HG03280 (cell line): ENCODE data around the gene ARHGEF11.

ENCODE experiments used
- ATAC-seq: cut with Tn5 transposase; IDR thresholded peaks from one replicate; pipeline ENCODE4 v1.9.1; 2021; ENCODE audit warnings: mild to moderate bottlenecking, moderate library complexity; ENCODE audit not compliant: unreplicated experiment

ARHGEF11 gene

DNA sequence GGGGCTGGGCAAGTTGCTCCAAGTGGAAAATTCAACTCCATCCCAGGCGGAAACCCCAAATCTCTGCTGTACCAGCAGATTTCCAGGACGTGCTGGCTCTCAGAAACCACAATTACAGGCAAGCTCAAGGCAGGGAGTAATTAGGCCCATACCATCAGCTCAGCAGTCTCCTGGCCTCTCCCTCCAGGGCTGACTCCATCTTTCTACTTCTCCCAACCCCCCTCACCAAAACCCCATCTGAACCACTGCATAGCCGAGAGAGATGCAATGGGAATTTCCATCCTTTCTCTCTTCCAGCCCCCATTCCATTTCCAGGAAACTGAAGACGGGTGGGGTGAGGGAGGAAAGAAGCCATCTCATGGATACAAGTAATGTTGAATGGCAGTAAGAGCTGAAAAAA lies 41.2 kb downstream of the ARHGEF11 start:
- no peak for ATAC-seq

DNA sequence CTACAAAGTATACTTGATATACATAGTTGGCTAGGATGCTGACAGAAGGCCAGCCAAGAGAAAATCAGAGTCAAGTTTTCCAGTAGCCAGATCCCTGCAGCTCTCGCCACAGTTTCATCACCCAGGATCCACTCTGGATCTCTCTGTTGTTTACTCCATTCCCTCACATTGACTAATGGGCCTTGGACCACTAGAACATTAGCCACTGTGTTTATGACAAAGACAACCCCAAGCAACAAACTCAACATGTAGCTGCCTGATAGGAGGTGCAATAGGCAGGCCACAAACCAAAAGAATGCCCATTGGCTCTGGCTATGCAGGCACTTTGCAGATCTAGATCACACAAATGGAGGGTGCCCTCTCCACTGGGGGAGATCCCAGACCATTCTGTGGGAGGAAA lies 44.2 kb downstream of the ARHGEF11 start:
- ATAC-seq = no peak

DNA sequence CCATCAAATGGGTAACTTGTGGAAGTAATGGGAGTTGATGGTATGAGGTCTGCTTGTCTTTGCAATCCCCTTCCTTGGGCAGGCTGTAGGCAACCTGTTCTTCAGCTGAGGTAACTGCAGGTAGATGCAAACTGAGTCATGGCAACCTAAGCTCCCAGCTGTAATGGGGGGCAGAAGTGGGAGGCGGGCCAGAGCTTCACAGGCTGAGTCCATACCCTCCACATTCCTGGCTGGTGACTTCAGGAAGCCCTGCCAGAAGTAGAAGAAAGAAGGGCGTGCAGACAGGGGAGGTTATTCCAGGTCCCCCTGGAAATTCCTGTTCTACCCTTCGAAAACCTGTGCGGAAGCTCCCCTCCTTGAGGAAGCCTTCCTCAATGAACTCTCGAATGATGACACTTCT lies 44.9 kb downstream of the ARHGEF11 start:
- no peak for ATAC-seq

DNA sequence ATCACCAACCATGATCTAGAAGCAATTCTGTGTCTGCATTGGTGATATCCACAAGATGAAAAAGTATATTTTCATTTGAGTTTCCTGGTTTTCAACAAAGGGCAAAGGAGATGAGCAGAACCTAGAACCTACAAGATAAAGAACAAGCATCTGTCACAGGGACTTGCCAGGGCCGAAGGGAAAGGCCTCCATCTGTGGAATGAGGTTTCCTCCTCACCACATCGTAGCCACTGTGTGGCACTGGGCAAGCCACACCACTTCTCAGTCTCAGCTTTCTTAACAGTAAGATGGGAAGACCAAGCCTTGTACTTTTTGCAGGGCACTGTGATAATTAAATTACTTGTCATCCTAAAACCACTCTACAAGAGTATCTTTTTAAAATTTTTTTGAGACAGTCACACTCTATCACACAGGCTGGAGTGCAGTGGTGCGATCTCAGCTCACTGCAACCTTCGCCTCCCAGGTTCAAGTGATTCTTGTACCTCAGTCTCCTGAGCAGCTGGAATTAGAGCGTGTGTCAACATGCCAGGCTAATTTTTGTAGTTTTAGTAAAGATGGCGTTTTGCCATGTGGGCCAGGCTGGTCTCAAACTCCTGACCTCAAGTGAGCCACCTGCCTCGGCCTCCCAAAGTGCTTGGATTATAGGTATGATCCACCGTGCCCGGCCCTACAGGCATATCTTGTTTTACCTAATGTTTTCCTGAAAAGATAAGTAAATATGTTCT lies 45.8 kb downstream of the ARHGEF11 start:
- ATAC-seq = no peak

DNA sequence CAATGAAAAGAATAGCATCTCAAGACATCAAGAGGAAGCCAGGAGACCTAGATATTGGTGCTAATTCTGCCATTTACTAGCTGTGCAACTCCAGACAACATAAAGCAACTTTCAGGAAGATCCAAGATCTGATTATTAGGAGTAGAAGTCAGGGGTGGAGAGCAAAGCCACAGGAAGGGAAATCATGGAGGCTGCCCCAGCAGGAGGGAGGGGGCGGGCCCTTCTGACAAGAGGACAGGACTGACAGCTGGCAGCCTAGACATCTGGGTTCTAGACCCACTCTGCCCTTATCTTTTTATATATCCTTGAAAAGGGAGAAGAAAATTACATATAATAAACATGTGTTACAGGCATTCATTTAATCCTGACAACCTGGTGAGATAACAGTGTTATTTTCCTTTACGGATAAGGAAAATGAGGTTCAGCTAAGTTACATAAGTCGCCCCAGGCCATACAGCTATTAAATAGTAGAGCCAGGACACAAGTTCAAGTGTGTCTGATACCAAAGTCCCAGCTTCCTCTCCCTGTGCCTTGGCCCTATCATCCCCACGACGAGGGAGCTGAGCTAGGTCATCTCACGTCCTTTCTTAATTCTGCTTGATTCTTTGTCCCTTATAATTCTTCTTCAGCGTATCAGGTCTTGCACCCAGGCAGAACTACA lies 46.6 kb downstream of the ARHGEF11 start:
- ATAC-seq = no peak

DNA sequence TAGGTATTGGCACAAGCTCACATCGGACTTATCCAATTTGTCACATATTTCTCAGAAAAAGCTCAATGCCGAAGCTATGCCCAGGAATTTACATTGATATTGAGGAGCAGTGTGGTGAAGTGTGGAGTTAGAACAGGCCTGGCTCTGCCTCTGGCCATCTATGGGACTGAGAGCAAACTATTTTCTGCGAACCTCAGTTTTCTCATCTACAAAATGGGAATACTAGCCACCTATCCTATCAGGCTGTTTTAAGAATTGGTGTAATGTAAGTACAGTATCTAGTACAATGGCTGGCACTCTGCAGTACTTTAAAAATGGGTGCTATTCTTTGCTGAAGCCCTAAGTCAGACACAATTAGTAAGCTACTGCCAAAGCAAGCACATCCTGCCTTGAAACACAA lies 47.2 kb downstream of the ARHGEF11 start:
- no peak for ATAC-seq

DNA sequence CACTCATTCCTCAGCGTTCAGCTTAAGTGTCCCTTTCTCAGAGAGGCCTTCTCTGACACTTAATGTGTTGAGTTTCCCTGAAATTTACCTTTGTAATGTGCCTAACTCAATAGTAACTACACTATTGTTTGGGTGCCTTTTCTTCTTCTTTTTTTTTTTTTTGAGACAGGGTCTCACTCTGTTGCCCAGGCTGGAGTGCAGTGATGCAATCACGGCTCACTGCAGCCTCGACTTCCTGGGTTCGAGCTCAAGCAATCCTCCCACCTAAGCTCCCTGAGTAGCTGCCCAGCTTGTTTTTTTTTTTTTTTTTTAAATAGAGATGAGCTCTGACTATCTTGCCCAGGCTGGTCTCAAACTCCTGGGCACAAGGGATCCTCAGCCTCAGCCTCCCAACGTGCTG lies 50.1 kb downstream of the ARHGEF11 start:
- ATAC-seq = no peak

DNA sequence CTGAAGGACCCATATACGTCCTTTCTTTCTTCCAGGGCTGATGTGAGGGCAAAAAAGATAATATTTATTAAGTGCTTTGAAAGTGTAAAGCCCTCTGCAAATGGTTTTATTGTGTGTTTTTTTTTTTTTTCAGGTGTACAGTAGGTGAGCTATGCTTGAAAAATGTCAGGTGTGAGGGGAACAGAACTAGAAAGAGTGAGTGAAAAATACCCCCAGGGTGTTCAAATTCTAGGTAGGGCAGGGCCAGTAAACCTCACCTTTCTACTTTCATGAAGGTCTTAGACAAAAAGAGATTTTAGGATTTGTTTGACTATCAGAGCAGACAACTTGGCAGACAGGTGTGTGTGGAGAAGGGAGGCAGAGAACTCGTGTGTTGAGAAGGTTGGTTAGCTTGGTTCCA lies 51.3 kb downstream of the ARHGEF11 start:
- no peak for ATAC-seq

DNA sequence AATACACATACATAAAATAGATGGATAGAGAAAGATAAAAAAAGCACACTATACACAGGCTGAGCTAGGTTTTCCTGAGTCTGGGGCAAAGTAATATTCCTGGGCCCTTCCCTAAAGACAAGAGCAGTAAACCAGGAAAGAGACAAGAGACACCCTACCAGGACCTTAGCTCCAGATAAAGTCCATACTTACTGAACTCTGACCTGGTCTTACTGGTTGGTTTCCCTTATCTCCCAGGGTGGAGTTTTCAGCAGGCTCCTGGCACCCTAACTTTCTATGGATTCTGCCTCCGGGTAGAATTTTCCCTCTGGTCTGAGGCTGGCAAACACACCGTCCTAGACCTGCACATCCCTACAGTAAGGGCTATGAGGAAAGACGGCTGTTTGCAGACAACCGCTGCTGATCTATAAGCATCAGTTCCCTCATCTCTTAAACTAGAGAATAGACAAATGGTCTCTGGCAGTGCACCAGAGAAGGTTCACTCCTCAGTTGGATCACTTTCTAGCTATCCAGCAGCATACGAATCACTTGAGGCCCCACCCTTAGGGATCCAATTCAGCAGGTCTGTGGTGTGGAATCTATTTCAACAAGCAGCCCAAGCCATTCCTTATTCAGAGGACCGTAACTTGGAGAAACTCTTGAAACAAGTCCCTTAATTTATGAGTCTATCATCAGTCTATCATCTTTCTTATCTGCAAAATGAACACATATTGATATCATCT lies 52.0 kb downstream of the ARHGEF11 start:
- ATAC-seq = no peak

DNA sequence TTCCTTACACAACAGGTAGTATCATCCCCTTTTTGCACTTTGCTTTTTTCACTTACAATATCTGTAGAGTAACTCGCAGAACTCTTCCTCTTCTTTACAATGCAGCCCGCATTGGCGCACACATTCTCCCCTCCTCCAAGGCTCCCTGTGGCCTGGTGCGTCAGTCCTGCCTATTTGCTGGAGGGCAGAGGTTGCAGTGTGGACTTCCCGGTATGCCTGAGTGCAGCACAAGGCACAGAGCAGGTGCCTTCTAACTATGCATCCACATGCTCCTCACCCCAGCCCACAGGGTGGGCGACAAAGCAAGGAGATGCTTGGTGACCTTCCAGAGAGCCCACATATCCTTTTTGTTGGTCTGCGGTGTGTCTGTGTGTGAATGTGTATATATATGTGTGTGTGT lies 53.3 kb downstream of the ARHGEF11 start:
- ATAC-seq = no peak

DNA sequence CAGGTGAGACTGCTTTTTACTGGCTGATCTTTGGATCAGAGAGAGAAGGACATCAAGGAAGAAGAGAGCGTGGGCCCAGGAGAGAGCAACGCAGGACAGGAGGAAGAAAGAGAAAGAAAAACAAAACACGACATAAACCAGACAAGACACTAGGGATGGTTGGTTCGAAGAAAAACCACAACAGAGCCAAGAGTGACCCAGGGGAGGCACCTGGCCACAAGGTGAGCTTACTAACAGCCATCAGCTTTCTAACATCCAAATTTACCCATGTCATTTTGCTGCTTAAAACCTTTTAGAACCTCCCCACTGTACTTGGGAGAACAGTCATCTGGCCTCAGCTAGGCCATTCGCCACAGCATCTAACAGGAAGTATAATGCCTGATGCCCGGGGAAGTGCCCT lies 57.8 kb downstream of the ARHGEF11 start:
- no peak for ATAC-seq

DNA sequence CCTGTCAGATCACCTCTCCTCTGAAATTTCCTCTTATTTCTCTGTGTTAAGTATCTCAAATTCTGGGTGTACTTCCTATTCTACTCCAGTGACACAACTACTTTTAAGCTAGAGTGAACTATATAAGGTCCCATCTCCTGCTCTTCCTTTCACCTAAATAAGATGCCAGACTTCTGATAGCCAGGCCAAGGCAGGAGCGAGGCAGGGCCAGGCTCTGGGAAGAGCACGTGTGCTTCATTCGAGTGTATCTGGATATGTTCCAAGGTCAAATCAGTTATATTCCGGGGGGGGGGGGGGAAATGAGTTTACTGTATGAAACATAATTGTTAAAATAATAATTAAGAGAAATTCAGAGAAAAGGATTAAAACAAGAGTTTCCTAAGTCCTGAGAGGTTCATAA lies 65.0 kb downstream of the ARHGEF11 start:
- no peak for ATAC-seq

DNA sequence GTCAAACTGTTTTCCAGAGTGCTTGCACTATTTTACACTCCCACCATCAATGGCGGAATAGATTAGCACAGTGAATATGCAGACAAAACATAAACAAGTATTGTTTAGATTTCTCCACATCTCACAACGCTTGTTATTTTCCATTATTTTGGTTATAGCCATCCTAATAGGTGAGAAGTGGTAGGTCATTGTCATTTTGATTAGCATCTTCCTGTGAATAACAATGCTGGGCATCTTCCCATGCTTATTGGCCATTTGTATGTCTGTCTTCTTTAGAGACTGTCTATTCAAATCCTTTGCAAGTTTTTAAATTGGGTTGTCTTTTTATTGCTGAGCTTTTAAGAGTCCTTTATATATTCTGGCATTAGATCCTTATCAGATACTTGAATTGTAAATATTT lies 70.5 kb downstream of the ARHGEF11 start:
- no peak for ATAC-seq

DNA sequence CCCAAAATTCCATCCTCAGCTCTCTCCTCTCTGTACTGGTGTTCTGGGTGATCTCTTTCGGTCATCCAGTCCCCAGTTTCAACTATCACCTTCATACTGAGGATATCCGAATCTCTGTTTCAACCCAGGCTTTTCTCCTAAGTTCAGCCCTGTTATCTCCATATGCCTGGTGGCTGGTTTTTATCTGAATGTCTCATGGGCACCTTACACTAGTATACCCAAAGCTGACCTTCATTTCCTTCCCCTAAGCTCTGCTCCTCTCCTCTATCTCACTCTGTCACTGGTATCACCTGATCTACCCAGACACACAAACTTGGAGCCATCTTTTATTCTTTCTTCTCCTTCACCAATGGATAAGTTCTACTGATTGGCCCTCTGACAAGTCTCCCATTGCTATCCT lies 72.1 kb downstream of the ARHGEF11 start:
- no peak for ATAC-seq

DNA sequence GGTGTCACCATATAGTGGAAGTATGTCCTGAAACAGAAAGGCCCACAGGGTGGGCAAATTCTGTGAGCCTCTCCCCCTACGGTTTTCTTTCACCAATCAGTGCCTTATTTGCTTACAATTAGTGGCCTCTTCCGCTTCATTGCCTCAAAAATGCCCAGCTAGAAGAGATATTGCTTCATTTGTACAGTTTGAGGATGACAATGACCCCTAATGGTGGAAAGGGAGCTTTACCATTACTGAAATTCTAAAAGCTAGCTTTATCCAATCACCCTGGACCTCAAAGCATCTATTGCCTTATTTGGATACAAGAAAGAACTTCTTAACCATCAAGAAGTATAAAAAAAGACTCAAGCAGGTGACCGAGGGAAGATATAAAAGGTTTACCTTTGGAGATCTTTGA lies 75.5 kb downstream of the ARHGEF11 start:
- ATAC-seq = no peak

DNA sequence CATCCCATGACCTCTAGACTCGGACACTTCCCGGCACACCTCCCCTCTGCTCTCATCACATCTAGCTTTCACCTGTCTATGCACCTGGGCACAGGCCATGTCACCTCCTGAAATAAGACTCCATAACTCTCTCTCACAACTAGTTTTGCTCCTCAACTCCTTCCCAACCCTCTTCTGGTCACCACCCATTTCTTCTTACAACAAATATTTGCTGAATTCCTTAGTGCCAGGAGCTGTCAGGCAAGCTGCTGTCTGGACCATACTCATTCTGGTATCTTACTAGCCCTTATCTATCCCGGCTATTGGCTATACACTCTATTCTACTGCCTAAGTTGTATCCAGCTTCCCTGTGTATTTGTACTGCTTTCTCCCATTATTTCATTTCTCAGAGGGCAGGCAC lies 76.0 kb downstream of the ARHGEF11 start:
- ATAC-seq = no peak

DNA sequence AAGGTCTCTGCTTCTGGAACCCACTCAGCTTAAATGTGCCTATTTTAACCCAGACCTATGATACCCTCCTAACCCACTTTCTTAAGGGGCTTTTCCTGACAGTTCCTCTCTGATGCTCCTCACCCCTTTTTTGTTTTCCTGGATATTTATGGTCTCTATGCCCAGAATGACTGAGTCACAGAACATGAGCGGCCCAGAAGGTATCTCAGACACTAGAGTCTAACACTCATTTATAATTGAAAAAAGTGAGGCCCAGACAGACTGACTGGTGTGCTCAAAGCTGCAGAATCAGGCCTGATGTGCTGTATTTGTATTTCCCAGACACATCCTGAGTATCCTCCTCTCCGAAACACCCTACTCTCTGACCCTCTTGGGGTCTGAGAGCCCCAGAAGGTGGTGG lies 81.1 kb downstream of the ARHGEF11 start:
- no peak for ATAC-seq

DNA sequence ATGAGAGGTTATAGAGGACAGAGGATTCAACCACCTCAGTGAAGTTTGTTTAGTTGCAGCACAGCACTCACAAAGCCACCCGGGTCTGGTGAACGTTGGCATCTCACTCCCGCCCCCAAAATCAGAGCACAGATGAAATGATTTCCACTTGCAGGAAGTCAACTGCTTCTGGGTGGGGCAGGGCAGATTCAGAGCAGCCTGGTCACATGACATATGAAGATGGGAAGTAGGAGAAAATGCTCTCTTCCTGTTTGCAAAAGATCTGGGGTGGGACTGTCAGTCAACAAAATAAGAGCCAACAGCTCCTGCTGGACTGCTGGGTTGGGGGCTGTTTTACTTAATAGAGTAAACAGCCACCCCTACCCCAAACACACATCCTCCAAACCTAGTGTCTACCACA lies 81.9 kb downstream of the ARHGEF11 start:
- ATAC-seq = no peak

DNA sequence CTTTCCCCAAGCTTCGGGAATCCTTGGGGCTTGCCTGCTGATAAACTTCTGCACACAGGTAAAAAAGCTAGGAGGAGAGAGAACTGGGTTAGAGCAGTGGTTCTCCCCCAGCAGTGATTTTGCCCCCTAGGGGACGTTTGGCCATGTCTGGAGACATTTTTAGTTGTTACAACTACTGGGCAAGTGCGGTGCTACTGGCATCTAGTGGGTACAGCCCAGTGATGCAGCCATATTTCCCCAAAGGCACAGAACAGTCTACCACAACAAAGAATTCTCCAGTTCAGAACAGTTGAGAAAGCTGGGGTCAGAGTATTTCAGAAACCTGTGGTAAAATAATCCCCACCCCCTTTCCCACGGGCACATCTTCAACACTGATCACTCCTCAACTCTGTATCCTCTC lies 83.8 kb downstream of the ARHGEF11 start:
- no peak for ATAC-seq

DNA sequence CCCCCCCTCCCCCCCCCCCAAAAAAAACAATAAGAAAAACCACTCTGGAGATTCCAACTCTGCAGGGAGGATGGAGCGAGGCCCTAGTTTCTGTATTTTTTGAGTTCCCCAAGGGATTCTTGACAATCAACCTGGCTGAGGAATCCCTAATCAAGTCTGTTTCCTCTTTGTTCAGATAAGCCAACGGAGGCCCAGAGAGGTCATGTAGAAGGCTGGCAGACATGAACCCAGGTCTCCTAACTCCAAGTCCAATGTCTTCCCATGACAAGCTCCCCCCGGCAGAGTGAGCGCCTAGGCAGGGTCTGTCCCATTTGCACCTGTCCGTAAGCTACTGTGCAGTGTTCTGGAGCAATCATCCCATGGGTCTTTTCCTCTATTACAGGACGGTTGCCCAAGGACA lies 85.6 kb downstream of the ARHGEF11 start:
- ATAC-seq = no peak

DNA sequence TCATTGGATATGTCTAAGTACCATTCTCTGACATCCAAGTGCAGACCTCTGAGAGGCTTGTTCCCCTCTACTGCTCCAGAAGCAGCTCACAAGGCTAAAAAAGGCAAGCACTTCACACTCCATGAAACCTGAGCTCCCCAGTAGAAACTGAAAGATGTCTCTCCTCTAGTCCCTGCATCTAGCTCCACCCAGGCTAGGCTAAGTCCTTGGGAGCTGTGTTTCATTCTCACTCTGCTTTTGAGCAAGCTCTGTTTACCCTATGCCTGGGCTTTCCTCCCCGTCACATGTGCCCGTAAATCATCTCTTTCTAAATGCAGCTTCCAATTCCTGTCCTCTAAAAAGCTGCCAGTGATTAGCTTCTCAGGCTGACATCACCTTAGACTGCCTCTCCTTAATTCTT lies 86.1 kb downstream of the ARHGEF11 start:
- ATAC-seq = no peak

DNA sequence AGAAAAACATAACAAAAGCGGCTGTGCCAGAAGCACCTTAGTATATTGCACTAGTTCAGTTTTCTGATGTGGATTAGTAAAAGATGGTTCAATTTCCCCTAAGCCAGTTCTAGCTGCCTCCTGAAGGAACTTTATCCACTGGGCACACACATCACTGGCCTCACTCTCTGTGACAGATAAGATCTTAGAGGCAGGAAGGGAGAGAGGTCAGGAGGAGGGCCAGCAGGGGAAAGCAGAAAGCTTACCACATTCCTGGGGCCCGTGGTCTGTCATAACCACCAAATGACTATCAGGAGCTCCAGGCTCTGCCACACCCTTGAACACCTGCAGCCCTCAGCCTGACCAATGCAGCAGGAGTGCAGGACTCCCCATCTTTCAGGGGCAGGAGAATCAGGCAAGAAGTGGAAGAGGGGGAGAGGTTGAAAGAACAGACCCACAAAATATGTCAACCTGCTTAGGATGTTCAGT lies 87.3 kb downstream of the ARHGEF11 start:
- no peak for ATAC-seq
